ENCODE results near the gene DBP. TPM values are rescaled to one million over a fixed set of nuclear protein-coding genes. Genes with fewer than 3 reads are reported as not detected.

DBP gene
- total and polyA plus RNA-seq, 2 experiments from 2014 or later: 5.7 to 6.3 TPM

GRCh38 chr19:48603449-48603848 lies 33.7 kb downstream of the DBP start:
- Mint-ChIP-seq H3K9me3 (no peaks in the 10 kb centered on the region), H3K4me3 (no peak overlapping the region)
- no peak for ATAC-seq

More at GRCh38 chr19:48603449-48603848, 33.7 kb downstream of the DBP start:
- no peaks in the 10 kb centered on the region for H3K79me2 ChIP-seq (replicated peaks; ENCODE audit: insufficient read depth)
- no peak for DNase-seq (ENCODE audit: low spot score)
- H3K9me2 ChIP-seq (ENCODE audit: insufficient read depth): no peaks in the 10 kb centered on the region
- no peaks in the 10 kb centered on the region for H3K4me1 ChIP-seq (ENCODE audit: insufficient read depth)
- H3K36me3 Mint-ChIP-seq (ENCODE audit: low read depth): no peaks in the 10 kb centered on the region; the same call in 2 of the 3 replicates
- TF ChIP-seq, protein P1, sequence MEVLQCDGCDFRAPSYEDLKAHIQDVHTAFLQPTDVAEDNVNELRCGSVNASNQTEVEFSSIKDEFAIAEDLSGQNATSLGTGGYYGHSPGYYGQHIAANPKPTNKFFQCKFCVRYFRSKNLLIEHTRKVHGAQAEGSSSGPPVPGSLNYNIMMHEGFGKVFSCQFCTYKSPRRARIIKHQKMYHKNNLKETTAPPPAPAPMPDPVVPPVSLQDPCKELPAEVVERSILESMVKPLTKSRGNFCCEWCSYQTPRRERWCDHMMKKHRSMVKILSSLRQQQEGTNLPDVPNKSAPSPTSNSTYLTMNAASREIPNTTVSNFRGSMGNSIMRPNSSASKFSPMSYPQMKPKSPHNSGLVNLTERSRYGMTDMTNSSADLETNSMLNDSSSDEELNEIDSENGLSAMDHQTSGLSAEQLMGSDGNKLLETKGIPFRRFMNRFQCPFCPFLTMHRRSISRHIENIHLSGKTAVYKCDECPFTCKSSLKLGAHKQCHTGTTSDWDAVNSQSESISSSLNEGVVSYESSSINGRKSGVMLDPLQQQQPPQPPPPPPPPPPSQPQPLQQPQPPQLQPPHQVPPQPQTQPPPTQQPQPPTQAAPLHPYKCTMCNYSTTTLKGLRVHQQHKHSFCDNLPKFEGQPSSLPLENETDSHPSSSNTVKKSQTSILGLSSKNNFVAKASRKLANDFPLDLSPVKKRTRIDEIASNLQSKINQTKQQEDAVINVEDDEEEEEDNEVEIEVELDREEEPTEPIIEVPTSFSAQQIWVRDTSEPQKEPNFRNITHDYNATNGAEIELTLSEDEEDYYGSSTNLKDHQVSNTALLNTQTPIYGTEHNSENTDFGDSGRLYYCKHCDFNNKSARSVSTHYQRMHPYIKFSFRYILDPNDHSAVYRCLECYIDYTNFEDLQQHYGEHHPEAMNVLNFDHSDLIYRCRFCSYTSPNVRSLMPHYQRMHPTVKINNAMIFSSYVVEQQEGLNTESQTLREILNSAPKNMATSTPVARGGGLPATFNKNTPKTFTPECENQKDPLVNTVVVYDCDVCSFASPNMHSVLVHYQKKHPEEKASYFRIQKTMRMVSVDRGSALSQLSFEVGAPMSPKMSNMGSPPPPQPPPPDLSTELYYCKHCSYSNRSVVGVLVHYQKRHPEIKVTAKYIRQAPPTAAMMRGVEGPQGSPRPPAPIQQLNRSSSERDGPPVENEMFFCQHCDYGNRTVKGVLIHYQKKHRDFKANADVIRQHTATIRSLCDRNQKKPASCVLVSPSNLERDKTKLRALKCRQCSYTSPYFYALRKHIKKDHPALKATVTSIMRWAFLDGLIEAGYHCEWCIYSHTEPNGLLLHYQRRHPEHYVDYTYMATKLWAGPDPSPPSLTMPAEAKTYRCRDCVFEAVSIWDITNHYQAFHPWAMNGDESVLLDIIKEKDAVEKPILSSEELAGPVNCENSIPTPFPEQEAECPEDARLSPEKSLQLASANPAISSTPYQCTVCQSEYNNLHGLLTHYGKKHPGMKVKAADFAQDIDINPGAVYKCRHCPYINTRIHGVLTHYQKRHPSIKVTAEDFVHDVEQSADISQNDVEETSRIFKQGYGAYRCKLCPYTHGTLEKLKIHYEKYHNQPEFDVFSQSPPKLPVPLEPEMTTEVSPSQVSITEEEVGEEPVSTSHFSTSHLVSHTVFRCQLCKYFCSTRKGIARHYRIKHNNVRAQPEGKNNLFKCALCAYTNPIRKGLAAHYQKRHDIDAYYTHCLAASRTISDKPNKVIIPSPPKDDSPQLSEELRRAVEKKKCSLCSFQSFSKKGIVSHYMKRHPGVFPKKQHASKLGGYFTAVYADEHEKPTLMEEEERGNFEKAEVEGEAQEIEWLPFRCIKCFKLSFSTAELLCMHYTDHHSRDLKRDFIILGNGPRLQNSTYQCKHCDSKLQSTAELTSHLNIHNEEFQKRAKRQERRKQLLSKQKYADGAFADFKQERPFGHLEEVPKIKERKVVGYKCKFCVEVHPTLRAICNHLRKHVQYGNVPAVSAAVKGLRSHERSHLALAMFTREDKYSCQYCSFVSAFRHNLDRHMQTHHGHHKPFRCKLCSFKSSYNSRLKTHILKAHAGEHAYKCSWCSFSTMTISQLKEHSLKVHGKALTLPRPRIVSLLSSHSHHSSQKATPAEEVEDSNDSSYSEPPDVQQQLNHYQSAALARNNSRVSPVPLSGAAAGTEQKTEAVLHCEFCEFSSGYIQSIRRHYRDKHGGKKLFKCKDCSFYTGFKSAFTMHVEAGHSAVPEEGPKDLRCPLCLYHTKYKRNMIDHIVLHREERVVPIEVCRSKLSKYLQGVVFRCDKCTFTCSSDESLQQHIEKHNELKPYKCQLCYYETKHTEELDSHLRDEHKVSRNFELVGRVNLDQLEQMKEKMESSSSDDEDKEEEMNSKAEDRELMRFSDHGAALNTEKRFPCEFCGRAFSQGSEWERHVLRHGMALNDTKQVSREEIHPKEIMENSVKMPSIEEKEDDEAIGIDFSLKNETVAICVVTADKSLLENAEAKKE (CRISPR knock-in tag; IDR thresholded peaks at IDR 0.05): no peak
- TF ChIP-seq EZH2phosphoT487 (IDR thresholded peaks at IDR 0.05; ENCODE audit: unreplicated experiment) (no peak), NANOG (IDR thresholded peaks at IDR 0.05; ENCODE audit: borderline replicate concordance) (no peak), ZNF331 (CRISPR knock-in tag; IDR thresholded peaks at IDR 0.05; ENCODE audit: low read depth) (no peak), ZNF114 (CRISPR knock-in tag; IDR thresholded peaks at IDR 0.05) (no peak), EZH2 (IDR thresholded peaks at IDR 0.05; ENCODE audit: low read depth, unreplicated experiment) (no peak), REST (IDR thresholded peaks at IDR 0.05; ENCODE audit: unreplicated experiment) (no peak), CREB1 (CRISPR knock-in tag; IDR thresholded peaks at IDR 0.05; ENCODE audit: low read depth) (no peak), STAT1 (IDR thresholded peaks at IDR 0.05; ENCODE audit: unreplicated experiment) (no peak)
- TF ChIP-seq, protein P2, sequence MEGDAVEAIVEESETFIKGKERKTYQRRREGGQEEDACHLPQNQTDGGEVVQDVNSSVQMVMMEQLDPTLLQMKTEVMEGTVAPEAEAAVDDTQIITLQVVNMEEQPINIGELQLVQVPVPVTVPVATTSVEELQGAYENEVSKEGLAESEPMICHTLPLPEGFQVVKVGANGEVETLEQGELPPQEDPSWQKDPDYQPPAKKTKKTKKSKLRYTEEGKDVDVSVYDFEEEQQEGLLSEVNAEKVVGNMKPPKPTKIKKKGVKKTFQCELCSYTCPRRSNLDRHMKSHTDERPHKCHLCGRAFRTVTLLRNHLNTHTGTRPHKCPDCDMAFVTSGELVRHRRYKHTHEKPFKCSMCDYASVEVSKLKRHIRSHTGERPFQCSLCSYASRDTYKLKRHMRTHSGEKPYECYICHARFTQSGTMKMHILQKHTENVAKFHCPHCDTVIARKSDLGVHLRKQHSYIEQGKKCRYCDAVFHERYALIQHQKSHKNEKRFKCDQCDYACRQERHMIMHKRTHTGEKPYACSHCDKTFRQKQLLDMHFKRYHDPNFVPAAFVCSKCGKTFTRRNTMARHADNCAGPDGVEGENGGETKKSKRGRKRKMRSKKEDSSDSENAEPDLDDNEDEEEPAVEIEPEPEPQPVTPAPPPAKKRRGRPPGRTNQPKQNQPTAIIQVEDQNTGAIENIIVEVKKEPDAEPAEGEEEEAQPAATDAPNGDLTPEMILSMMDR (conservative IDR thresholded peaks at IDR 0.05; ENCODE audit: low read depth in 2 of 2): no peak
- no peaks in the 10 kb centered on the region for H3F3A ChIP-seq (replicated peaks; ENCODE audit: low read depth)
- no peak overlapping the region for H2AFZ ChIP-seq
- H3K4me2 ChIP-seq: no peak overlapping the region
- no peak overlapping the region for H3K27ac Mint-ChIP-seq
- H3K36me3 ChIP-seq (ENCODE audit: insufficient read depth): no peaks in the 10 kb centered on the region
- H3K4me1 Mint-ChIP-seq: peaks cover 6% of the 10 kb centered on the region; the same call in 2 of the 3 replicates
- H3K27ac ChIP-seq (ENCODE audit: low read depth): no peak overlapping the region
- peaks cover 10% of the 10 kb centered on the region for H3K27me3 Mint-ChIP-seq (ENCODE audit: insufficient read depth, low read depth, poor library complexity)
- no peak overlapping the region for H3K4me3 ChIP-seq
- H4K20me1 ChIP-seq (replicated peaks; ENCODE audit: insufficient read depth): no peaks in the 10 kb centered on the region
- no peaks in the 10 kb centered on the region for H3K27me3 ChIP-seq (ENCODE audit: insufficient read depth)

Data from GM23338 (cell line).